GM21619 (cell line): ENCODE data around the gene TTC22.

Source experiments
- ATAC-seq: cut with Tn5 transposase; IDR thresholded peaks from one replicate; pipeline ENCODE4 v1.9.1; 2021; ENCODE audit not compliant: unreplicated experiment

The TTC22 gene

GRCh38 chr1:54754045-54754444 lies 47.1 kb downstream of the TTC22 start:
- no peak for ATAC-seq

- ATAC-seq: no peak
These were observed 49.7 kb downstream of the TTC22 start for GRCh38 chr1:54751426-54751825.

DNA sequence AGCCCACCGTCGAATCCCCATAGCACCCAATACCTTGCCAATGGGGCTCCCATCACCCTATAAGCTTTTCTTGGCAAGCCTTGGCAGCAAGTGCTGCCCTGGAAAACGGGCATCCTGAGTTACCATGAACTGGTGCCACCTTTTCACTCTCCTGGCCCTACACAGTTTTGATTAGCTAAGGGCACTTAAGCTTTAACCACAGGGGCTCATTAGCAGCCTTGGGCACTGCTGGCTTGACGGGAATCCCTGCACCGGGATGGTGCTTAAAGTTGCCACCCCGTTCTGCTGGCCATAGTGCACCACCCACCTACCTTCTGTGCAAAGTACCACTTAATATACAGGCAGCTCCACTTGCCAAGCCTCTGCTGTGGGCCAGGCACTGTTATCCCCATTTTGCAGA lies 50.5 kb downstream of the TTC22 start:
- no peak for ATAC-seq

- no peak for ATAC-seq
These were observed 52.9 kb downstream of the TTC22 start for GRCh38 chr1:54748094-54748835.

GRCh38 chr1:54745864-54746263 lies 55.3 kb downstream of the TTC22 start:
- no peak for ATAC-seq

DNA sequence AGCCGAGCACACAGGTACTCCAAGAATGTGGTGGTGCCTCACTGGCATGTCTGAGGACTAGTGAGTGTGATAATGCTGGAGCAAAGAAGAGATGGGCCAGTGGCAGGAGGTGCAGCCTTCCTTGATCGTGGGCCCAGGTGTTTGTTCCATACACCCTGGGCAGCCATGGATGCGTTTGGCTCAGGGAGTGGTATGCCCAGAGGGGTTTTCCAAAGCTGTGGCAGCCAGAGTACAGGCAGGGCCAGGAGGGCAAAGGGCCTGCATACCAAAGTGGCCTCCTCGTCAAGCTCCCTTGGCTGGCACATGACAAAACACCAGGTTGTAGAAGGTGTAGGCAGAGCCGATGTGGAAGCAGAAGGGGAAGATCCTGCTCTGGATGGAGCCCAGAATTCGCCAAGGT lies 55.8 kb downstream of the TTC22 start:
- ATAC-seq: no peak

DNA sequence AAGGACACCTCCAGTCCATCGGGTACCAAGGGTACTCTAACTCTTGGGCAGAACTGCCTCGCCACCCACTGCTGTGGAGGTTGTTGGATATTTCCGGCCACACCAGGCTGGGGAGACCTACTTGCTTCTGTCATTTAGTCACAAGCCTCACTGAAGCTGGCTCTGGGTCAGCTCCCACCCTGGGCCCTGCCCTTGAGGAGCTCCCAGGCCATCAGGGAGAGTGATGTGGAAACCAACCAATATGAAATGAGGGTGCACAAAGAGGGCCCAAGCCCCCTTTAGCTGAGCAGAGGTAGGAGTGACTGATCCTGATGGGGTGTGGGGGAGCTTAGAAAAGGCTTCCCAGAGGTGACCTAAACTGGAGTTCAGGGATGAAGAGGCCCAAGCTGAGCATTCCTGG lies 56.4 kb downstream of the TTC22 start:
- no peak for ATAC-seq

GRCh38 chr1:54743416-54744226 lies 57.5 kb downstream of the TTC22 start:
- no peak for ATAC-seq

DNA sequence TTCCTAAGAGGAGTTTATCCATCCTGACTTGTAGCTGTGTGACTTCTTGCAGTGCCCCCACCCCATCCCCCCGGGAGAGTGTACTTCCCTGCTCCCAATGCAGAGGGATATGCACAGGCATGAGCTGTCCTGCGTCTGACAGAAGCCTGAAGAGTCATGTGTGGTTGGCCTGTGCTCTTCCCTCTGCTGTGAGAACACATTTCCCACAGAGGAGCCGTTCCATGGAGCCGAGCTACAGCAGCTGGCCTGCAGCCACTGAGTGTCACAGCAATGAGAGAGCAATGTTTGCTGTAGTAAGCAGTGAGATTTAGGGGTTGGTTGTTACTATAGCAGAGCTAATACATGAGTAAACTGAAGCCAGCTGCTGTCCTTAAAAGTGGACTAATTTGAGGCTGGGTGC lies 58.8 kb downstream of the TTC22 start:
- ATAC-seq: no peak

DNA sequence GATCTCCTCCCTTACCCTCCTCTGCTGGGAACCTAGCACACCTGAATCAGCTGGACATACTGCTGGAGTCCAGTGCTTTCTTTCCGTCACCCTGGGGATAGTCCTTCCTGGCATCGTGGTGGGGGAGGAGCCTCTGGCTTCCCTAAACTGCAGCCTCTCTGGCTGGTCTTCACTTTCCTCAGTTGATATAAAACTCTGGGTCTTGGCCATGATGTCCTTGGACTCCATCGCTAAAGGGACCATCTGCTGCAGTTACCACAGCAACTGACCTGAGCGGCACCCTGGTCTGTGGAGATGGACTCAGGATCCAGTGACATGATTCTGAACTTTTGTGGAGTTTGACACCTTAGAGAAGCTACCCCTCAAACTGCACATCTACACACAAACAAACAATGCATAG lies 59.6 kb downstream of the TTC22 start:
- no peak for ATAC-seq

GRCh38 chr1:54738244-54738643 lies 62.9 kb downstream of the TTC22 start:
- ATAC-seq: no peak

- ATAC-seq: no peak
These were observed 64.4 kb downstream of the TTC22 start for GRCh38 chr1:54736685-54737084.
